NCI-H146 treated with DMSO at 0.1 percent for 48 hours (cell line): ENCODE data around the gene ZCRB1.
"Not testable (repeated sequence)": the region's sequence is repeated elsewhere in the genome, so short reads cannot be mapped to it uniquely, and the experiment has no call there.

Source experiments
- DNase-seq: peaks from one replicate; lab custom pipeline; 2025; ENCODE audit not compliant: unreplicated experiment; lab: John Stamatoyannopoulos, UW

The ZCRB1 gene, protein sequence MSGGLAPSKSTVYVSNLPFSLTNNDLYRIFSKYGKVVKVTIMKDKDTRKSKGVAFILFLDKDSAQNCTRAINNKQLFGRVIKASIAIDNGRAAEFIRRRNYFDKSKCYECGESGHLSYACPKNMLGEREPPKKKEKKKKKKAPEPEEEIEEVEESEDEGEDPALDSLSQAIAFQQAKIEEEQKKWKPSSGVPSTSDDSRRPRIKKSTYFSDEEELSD

DNA sequence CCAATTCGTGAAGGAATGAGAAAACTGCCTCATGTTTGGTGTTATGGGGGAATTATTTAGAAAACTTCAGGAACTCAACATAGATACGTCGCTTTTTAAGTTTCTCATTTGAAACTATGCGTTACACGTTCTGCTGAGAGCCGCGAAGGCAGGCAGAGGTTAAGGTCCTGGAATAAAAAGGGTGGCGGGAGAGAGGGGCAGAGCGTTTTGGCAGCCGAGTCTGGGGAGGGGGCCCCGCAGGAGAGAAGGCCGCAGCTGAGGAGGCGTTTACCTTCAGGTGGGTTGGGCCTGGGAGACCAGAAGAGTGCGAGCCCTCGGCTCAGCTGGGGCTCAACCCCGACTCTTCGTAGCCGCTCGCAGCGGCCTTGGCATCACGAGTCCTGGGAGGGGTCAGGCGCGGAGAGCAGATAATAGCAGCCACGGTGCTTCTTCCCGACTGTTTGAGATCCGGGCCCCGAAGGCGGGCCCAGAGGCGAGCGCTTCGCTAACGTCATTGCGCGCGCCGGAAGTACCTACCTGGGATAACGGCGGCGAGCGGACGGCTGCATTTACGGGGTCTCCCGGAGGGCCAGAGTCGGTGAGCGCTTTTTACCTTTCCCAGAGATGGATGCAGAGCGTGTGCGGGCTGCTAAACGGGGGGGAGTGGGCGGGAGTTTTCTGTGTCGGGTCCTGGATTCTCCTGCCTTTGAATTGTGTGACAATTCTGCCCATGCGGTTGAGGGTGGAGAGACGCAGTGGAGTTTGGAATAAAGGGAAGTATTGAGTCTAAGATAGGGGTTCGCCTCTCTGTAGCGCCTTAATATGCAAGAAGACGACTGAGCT lies at the start of gene ZCRB1, which contains the start of gene PPHLN1:
TSS of gene ZCRB1 (minus strand) at position 442 of the 822 bp plus-strand sequence. CDS start 1,992 bp downstream, outside the sequence.
TSS of gene PPHLN1 (plus strand) at position 515 of the 822 bp plus-strand sequence. CDS start 9,736 bp downstream, outside the sequence.
- peak; percentile 91 for DNase-seq

DNA sequence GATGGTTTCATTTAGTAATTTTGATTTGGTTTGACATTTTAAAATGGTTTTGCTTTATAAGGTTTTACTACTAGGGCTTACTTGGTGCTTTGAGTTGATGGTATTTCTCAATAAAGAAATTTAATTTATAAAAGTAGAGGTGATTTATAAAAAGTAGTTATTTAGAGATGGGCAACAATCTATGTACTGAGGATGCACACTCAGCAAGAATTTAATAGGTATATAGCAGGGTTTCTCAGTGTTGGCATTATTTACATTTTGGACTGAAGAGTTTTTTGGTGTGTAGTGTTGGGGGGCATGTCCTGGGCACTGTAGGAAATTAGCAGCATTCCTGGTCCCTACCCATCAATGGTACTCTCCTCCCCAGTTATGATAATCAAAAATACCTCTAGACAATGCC lies 47.8 kb upstream of the ZCRB1 start:
- no peak for DNase-seq

DNA sequence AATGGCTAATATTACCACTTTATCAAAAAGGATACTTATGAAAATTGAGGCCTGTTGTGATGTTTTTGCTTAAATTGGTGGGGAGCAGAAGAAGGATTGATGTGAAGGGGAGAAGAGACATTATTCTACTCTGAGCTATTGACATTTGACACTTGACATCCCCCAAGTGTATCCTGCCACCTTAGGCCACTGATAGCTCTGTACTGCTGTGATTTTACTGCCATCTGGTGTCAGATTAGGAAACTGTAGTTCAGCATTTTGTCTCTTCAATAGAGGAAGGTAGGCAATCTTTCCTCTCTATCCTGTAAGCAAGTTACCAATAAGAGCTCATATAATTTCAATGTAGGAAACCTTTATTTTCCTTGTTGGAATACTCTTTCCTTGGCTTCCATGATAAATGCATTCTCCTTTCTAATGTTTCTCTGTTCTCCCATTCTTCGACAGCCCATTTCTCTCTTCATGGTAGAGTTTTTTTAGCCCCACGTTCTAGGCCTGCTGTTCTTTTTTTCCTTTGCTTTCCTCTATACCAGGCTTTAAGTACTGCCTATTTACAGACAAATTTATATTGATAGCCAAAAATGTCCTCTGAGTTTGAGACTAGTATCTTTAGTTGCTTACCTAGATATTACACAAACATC lies 46.4 kb upstream of the ZCRB1 start:
- peak; percentile 62 for DNase-seq

DNA sequence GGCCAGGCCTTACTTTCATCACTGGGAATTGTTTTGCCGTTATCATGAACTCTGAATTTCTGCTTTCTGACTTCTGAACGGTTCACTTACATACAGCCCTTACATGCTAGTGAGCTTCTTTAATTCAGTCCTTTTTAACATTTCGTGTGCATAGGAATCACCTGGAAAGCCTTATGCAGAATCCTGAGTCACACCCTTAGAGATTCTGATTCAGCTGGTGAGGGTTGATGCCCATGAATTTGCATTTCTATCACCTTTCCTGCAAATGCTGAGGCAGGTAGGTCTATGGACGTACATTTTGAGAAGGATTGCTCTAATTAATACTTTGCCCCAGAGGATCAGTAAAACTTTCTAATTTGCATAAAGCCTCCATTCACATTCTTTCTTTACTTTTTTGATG lies 44.1 kb upstream of the ZCRB1 start:
- no peak for DNase-seq

DNA sequence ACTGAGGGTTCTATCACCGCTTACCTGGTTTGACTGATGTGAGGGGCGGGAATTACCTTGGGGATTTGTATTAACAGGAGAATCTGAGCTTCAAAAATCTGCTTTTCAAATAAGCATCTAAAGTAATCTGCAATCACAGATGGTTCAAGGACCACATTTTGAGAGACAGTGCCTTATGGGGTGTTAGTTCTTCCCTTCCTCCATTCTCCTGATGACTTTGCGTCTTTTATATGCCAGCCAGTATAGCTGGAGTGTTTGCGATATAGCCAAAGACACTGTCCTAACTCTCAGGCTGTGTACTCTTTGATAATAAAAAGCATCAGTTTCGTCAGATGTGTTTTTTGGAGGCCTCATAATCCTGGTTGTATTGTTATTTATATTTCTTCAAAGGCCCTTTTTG lies 39.6 kb upstream of the ZCRB1 start:
- DNase-seq: no peak

DNA sequence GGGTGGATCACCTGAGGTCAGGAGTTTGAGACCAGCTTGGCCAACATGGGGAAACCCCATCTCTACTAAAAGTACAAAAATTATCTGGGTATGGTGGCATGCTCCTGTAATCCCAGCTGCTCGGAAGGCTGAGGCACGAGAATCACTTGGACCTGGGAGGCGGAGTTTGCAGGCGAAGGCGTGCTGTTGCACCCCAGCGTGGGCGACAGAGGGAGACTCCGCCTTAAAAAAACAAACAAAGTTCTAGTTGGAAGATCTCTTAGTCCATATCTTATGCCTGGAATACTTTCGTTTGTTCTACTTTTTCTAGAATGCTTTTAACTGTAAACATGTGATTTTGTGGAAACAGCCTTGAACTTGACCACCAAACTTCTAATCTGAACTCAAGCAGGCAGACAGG lies 38.8 kb upstream of the ZCRB1 start:
- DNase-seq: no peak

DNA sequence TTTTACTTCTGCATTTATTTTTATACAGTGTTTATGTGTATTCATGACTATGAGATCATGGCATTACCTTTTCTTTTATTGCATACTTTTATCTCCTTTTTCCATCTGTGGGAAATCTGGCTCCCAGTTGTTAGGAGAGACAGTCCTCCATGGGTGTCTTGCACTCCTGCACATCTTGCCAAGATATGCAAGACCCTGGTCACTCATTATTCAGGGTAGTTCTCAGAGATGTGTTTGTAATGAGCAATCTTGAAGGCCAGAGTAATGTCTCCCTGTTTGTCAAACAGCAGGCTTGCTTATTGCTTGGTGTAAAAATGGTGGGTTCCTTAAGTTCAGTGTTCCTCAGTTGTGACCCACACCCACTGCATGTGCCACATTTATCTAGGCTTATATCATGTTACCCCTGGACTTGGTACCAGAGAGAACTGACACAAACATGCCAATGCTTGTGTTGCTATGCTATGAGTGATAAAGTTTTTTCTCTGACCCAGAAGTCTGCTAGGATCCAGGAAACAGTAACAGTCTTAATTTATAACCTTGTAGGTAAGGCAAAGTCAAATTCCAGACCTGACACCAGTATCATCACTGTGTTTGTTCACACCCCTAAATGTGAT lies 36.9 kb upstream of the ZCRB1 start:
- DNase-seq: no peak

DNA sequence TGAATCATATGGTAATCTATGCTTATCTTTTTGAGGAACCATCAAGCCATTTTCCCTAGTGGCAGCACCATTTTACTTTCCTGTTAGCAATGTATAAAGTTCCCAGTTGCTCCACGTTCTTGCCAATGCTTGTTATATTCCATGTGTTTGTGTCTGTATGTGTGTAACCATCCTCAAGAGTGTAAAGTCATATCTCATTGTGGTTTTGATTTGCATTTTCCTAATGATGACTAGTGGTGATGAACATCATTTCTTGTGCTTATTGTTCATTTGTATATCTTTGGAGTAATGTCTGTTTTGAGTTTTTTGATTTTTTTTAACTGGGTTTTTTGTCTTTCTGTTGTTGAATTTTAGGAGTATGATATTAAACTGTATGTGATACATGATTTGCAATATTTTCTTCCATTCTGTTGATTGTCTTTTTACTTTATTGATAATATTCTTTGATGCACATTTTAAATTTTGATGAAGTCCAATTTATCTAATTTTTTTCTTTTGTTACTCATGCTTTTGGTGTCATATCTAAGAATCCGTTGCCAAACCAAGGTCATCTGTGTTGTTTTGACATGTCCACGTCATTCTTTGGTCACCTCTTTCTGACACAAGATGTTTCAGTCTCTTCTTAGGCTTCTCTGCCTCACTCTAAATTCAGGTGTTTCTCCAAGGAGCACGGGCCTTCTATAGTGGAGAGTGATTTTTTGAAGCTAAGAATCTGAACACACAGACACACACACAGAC lies 36.2 kb upstream of the ZCRB1 start:
- DNase-seq: no peak

DNA sequence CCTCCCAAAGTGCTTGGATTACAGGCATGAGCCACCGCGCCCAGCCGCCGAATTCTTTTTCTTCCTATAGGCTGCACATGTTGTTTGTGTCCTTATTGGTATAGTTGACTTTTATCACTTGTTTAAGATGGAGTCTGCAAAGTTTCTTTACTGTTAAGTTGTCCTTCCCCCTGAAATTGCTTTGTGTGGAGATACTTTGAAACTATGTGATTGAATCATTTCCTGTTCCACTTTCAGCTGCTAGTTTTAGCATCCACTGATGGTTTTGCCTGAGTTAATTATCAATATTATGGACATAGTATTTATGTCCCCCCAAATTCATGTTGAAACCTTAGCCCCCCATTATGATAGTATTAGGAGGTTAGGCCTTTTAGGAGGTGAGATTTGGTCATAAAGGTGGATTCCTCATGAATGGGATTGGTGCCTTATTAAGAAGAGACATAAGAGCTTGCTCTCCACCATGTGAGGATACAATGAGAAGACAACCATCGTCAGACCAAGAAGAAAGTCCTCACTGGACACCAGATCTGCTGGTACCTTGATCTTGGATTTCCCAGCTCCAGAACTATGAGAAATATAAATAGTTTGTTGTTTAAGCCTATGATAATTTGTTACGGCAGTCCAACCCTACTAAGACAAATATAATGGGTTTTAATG lies 35.0 kb upstream of the ZCRB1 start:
- DNase-seq: no peak

DNA sequence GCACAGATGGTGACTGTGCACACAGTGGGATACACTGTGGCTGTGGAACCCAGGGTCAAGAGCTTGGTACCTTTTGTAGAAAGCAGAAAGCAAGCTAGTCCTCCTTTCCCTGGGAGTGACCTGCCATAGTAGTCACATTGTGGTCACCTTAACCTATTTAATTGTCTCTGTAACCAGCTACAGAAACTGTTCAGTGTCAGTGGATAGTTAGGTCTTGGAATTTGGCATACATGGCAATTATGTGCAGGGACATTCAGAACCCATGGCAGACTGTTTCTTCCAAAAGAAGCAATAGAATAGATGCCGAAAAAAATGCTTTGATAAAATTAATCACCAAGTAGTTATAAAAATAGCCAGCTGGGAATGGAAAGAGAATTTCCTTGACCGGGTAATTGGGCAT lies 30.4 kb upstream of the ZCRB1 start:
- DNase-seq: no peak

DNA sequence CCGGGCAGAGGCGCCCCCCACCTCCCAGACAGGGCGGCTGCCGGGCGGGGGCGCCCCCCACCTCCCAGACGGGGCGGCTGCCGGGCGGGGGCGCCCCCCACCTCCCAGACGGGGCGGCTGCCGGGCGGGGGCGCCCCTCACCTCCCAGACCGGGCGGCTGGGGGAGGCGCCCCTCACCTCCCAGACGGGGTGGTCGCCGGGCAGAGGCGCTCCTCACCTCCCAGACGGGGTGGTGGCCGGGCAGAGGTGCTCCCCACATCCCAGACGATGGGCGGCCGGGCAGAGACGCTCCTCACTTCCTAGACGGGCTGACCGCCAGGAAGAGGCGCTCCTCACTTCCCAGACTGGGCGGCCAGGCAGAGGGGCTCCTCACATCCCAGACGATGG lies 24.1 kb upstream of the ZCRB1 start:
- not testable (repeated sequence) for DNase-seq

DNA sequence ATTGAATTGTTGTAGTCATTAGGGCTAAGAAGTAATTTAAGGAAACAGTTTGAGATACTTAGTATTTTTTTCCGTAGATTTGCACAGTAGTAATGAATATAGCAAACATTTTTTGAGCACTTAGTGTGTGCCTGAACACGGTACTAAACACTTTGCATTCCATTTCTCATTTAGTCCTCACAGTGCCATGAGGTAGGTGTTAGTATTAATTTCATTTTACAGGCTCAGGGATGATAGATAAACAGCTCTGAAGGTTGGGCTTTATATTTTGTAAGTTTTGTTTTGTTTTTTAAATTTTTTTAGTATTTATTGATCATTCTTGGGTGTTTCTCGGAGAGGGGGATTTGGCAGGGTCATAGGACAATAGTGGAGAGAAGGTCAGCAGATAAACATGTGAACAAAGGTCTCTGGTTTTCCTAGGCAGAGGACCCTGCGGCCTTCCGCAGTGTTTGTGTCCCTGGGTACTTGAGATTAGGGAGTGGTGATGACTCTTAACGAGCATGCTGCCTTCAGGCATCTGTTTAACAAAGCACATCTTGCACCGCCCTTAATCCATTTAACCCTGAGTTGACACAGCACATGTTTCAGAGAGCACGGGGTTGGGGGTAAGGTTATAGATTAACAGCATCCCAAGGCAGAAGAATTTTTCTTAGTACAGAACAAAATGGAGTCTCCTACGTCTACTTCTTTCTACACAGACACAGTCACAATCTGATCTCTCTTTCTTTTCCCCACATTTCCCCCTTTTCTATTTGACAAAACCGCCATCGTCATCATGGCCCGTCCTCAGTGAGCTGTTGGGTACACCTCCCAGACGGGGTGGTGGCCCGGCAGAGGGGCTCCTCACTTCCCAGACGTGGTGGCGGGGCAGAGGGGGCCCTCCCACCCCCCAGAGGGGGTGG lies 23.5 kb upstream of the ZCRB1 start:
- DNase-seq: not testable (repeated sequence)

DNA sequence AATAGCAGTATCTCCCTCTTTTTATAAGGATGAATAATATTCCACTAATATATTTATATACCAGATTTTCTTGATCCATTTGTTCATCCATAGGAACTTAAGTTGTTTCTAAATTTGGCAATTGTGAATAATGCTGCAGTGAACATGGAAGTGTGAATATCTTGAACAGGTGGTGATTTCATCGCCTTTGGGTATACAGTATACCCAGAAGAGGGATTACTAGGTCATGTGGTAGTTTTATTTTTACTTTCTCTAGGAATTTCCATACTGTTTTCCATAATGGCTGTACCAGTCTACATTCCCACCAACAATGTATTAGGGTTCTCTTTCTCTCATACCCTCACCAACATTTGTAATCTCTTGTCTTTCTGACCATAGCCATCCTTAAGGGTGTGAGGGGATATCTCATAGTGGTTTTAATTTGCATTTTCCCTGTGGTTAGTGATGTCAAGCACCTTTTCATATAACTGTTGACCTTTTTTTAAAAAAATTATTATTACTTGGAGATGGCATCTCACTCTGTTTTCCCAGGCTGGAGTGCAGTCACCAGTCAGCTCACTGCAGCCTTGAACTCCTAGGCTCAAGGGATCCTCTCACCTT lies 20.6 kb upstream of the ZCRB1 start:
- no peak for DNase-seq

DNA sequence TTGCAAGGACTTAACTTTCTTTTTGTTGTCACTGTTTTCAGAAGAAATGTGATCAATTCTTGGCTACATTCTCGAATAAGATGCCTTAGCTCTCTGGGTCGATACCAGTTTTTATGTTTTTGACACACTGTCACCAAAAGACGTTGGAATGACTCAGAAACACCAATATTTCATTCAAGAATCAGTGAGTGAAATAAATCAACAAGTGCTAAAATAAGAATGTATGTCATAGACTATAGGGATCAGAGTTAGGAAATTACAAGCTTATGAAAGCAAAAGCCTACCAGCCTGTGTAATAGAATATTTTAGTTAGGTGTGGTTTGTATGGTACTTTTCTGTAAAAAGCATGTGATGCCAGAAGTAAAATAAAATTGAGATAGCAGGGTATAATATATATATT lies 17.8 kb upstream of the ZCRB1 start:
- no peak for DNase-seq

DNA sequence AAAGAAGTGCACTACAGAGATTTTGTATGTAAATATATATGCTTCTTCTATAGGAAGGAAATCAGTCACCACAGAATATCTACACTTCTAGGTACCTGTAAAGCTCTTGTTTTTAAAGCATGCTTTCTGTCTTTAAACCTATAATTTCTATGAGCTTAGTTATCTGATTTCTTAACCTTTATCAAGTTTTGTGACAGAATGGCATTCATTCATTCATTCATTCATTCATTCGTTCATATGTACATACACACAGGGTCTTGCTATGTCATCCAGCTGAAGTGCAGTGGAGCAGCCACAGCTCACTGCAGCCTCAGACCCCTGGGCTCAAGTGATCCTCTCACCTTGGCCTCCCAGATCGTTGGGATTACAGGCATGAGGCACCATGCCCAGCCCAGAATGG lies 16.1 kb upstream of the ZCRB1 start:
- DNase-seq: no peak

DNA sequence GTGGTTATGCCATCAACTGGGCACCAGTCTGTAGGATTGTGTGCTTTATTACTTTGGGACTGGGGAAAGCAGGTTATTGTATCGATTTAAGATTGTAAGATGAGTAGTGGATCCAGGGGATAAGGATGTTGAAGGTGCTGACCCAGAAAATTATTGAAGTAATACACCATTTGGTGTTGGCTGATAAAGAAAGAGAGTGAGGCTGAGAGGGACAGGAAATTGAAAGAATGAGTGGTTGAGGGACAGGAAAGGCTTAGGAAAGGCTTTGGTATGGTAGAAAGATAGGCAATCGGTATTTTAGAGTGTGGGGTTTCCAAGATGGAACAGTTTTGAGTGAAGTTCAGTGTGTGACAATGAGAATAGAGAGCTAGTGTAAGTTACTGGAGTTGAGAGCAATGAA lies 12.4 kb upstream of the ZCRB1 start:
- no peak for DNase-seq

DNA sequence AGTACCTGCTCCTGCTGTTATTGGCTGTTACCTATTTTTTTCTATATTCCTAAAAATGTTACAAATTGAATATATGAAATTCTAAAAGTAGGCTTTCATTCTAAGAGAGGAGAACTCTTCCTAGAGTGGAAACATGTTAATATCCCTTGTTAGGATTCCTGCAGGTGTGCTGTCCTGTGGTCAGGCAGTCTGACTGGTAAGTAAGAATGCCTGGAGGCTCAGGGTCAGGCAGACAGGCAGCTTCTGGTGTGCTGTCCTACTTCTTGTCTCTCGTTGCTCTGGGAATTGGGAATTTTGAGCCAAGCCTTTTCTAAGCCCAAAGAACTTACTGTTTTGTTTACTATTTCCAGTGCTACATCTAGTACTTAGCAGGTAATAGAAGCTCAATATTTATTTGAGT lies 10.4 kb upstream of the ZCRB1 start:
- no peak for DNase-seq

DNA sequence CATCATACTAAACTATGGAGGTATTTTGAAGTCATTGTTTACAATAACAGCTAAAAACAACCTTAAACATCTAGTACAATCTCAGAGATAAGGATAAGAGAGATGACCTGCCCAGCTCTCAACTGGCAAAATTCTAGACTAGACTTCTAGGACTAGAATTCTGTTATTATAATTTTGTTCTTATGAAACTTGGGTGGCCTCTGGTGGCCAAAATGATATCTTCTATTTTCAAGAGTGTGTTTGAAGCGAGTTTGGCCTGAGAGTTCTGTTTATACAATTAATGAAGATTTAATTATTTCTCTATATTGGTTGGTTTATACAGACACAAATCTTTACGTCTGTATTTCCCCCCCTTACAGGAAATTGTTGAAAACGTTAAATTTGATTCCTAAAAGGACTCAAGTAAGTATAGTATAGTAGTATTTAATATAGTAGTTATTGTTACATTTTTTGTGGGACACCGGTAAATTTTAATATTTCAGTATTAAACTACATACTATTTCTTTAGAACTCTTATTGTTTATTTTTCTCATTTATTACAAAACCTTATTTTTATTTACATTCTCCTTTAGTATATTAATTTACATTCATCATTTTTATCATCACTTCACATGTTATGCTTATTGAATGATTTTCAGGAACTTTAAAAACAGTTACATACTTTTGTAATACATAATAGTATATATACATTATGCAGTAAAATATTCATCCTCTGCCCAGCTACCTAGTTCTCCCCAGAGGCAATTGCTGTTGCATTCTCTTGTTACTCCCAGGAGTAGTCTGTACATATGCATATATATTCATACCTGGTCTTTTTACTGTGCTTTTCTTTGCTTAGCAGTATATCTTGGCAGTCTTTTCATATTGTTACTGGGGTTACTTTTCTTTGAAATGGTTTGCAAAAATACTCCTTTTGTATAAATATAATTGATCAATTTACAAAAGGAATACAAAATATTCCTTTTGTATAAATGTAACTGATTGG lies 6.7 kb upstream of the ZCRB1 start:
- peak; percentile 34 for DNase-seq
